ENCODE measurements around the gene TLE6. TPM values are rescaled to one million over a fixed set of nuclear protein-coding genes. Genes with fewer than 3 reads are reported as not detected.

TLE6 gene
- total RNA-seq, 1 donor from 2014 or later: 0.11 TPM

DNA sequence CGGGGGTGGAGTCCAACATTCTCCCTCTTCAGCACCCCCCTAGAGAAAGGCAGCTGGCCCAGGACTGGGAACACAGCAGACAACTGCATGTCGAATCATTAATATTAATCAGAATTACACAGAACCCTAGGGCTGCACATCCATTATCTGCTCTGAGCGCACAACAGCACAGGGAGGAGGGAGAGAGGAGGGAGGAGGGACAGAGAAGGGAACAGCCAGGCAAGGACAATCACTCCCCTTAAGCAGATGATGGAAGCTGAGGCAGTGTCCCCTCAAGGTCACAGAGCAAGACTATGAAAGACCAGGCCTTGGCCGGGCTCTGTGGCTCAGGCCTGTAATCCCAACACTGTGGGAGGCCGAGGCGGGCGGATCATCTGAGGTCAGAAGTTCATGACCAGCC lies 25.7 kb downstream of the TLE6 start:
- Histone ChIP-seq H4K20me1 (ENCODE audit: insufficient read depth, low read length) (no peaks in the 10 kb centered on the region), H3K4me2 (ENCODE audit: low read length) (no peak overlapping the region), H3K36me3 (ENCODE audit: insufficient read depth, low read length) (no peaks in the 10 kb centered on the region), H2AFZ (ENCODE audit: low read depth, low read length) (no peak overlapping the region), H3K4me1 (ENCODE audit: insufficient read depth, low read length) (no peaks in the 10 kb centered on the region), H3K9ac (ENCODE audit: low read length) (no peak overlapping the region), H3K27me3 (ENCODE audit: insufficient read depth, low read length) (peaks cover 3% of the 10 kb centered on the region), H3K4me3 (ENCODE audit: insufficient read depth, low read depth, low read length) (no peak overlapping the region), H3K79me2 (ENCODE audit: insufficient read depth, low read length) (no peaks in the 10 kb centered on the region), H3K9me3 (ENCODE audit: insufficient read depth, low read depth, low read length) (no peaks in the 10 kb centered on the region), H3K27ac (ENCODE audit: low read depth, low read length) (no peak overlapping the region)
- no peaks in the 10 kb centered on the region for H3K9me3 Mint-ChIP-seq (ENCODE audit: unreplicated experiment)
- no peaks in the 10 kb centered on the region for H3K36me3 Mint-ChIP-seq (ENCODE audit: low read depth, unreplicated experiment)
- no peaks in the 10 kb centered on the region for H3K4me1 Mint-ChIP-seq (ENCODE audit: low read depth, unreplicated experiment)
- no peak overlapping the region for H3K27ac Mint-ChIP-seq (ENCODE audit: unreplicated experiment)
- TF ChIP-seq, protein P1, sequence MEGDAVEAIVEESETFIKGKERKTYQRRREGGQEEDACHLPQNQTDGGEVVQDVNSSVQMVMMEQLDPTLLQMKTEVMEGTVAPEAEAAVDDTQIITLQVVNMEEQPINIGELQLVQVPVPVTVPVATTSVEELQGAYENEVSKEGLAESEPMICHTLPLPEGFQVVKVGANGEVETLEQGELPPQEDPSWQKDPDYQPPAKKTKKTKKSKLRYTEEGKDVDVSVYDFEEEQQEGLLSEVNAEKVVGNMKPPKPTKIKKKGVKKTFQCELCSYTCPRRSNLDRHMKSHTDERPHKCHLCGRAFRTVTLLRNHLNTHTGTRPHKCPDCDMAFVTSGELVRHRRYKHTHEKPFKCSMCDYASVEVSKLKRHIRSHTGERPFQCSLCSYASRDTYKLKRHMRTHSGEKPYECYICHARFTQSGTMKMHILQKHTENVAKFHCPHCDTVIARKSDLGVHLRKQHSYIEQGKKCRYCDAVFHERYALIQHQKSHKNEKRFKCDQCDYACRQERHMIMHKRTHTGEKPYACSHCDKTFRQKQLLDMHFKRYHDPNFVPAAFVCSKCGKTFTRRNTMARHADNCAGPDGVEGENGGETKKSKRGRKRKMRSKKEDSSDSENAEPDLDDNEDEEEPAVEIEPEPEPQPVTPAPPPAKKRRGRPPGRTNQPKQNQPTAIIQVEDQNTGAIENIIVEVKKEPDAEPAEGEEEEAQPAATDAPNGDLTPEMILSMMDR (IDR thresholded peaks at IDR 0.05; ENCODE audit: insufficient read depth, low read depth, low read length): no peak
- TF ChIP-seq EZH2 (IDR thresholded peaks at IDR 0.05; ENCODE audit: insufficient read depth, low read length): no peak
- FAIRE-seq: no peak
- DNase-seq (ENCODE audit: low read depth): no peak
- peaks cover 41% of the 10 kb centered on the region for H3K27me3 Mint-ChIP-seq (ENCODE audit: low read depth, unreplicated experiment)
- no peak overlapping the region for H3K4me3 Mint-ChIP-seq (ENCODE audit: unreplicated experiment)

DNA sequence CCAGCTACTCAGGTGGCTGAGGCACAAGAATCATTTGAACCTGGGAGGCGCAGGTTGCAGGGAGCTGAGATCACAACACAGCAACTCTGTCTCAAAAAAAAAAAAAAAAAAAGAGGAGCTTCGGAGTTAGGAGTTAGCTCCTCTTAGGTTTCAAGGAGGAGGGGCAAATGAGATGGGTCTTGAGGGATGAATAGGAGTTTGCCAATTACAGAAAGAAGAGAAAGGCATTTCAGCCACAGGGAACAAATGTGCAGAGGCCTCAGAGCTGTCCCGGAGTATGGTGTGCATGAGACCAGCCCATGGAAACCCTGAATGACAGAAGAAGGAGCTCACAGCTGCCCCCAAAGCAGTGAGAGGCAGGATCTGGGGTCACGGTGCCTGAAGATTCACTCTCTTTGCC lies 27.2 kb downstream of the TLE6 start:
- DNase-seq (ENCODE audit: low read depth) (no peak), FAIRE-seq (no peak)
- Histone ChIP-seq H3K4me1 (ENCODE audit: insufficient read depth, low read length) (no peaks in the 10 kb centered on the region), H3K27ac (ENCODE audit: low read depth, low read length) (no peak overlapping the region), H3K9ac (ENCODE audit: low read length) (no peak overlapping the region), H3K4me2 (ENCODE audit: low read length) (no peak overlapping the region), H3K27me3 (ENCODE audit: insufficient read depth, low read length) (peaks cover 3% of the 10 kb centered on the region), H3K9me3 (ENCODE audit: insufficient read depth, low read depth, low read length) (no peaks in the 10 kb centered on the region), H3K79me2 (ENCODE audit: insufficient read depth, low read length) (no peaks in the 10 kb centered on the region), H3K4me3 (ENCODE audit: insufficient read depth, low read depth, low read length) (no peak overlapping the region), H3K36me3 (ENCODE audit: insufficient read depth, low read length) (no peaks in the 10 kb centered on the region), H4K20me1 (ENCODE audit: insufficient read depth, low read length) (no peaks in the 10 kb centered on the region), H2AFZ (ENCODE audit: low read depth, low read length) (no peak overlapping the region)
- H3K9me3 Mint-ChIP-seq (ENCODE audit: unreplicated experiment): no peaks in the 10 kb centered on the region
- no peak overlapping the region for H3K4me3 Mint-ChIP-seq (ENCODE audit: unreplicated experiment)
- no peaks in the 10 kb centered on the region for H3K36me3 Mint-ChIP-seq (ENCODE audit: low read depth, unreplicated experiment)
- no peaks in the 10 kb centered on the region for H3K4me1 Mint-ChIP-seq (ENCODE audit: low read depth, unreplicated experiment)
- TF ChIP-seq, protein P1 (IDR thresholded peaks at IDR 0.05; ENCODE audit: insufficient read depth, low read depth, low read length): no peak
- no peak for TF ChIP-seq EZH2 (IDR thresholded peaks at IDR 0.05; ENCODE audit: insufficient read depth, low read length)
- H3K27ac Mint-ChIP-seq (ENCODE audit: unreplicated experiment): no peak overlapping the region
- peaks cover 44% of the 10 kb centered on the region for H3K27me3 Mint-ChIP-seq (ENCODE audit: low read depth, unreplicated experiment)

DNA sequence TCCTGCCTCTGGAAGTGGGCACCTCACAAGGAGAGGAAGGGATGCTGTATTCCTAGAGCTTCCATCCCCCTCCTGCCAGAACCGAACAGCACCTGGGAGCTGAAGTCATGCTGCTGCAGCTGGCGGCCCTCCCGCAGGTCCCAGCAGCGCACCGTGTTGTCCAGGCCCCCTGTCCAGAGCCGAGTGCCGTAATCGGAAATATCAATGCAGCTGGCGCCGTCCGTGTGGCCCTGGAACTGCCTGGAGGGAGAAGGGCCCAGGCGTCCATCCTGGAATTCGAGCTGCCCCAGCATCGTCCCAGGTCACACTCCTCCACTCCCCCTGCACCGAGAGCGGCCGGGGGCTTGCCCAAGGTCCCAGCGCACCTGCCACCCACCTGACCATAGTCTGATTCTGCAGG lies 28.0 kb downstream of the TLE6 start:
- Histone ChIP-seq H3K9me3 (ENCODE audit: insufficient read depth, low read depth, low read length) (no peaks in the 10 kb centered on the region), H3K79me2 (ENCODE audit: insufficient read depth, low read length) (no peaks in the 10 kb centered on the region), H2AFZ (ENCODE audit: low read depth, low read length) (no peak overlapping the region), H4K20me1 (ENCODE audit: insufficient read depth, low read length) (no peaks in the 10 kb centered on the region), H3K4me3 (ENCODE audit: insufficient read depth, low read depth, low read length) (no peak overlapping the region), H3K27ac (ENCODE audit: low read depth, low read length) (no peak overlapping the region), H3K9ac (ENCODE audit: low read length) (no peak overlapping the region), H3K4me1 (ENCODE audit: insufficient read depth, low read length) (no peaks in the 10 kb centered on the region), H3K4me2 (ENCODE audit: low read length) (no peak overlapping the region), H3K27me3 (ENCODE audit: insufficient read depth, low read length) (peaks cover 3% of the 10 kb centered on the region), H3K36me3 (ENCODE audit: insufficient read depth, low read length) (no peaks in the 10 kb centered on the region)
- no peaks in the 10 kb centered on the region for H3K36me3 Mint-ChIP-seq (ENCODE audit: low read depth, unreplicated experiment)
- H3K9me3 Mint-ChIP-seq (ENCODE audit: unreplicated experiment): peaks cover 2% of the 10 kb centered on the region
- TF ChIP-seq EZH2 (IDR thresholded peaks at IDR 0.05; ENCODE audit: insufficient read depth, low read length): no peak
- TF ChIP-seq, protein P1 (IDR thresholded peaks at IDR 0.05; ENCODE audit: insufficient read depth, low read depth, low read length): no peak
- DNase-seq (ENCODE audit: low read depth) (no peak), FAIRE-seq (no peak)
- no peak overlapping the region for H3K27ac Mint-ChIP-seq (ENCODE audit: unreplicated experiment)
- peaks cover 51% of the 10 kb centered on the region for H3K27me3 Mint-ChIP-seq (ENCODE audit: low read depth, unreplicated experiment)
- H3K4me3 Mint-ChIP-seq (ENCODE audit: unreplicated experiment): no peak overlapping the region
- H3K4me1 Mint-ChIP-seq (ENCODE audit: low read depth, unreplicated experiment): no peaks in the 10 kb centered on the region

All from astrocyte (in vitro differentiated cells and primary cell).